Ishikawa (cell line): Measurements from ENCODE around the gene FLT1.

Experiments used
- CEBPB ChIP-seq: IDR thresholded peaks from 2 replicates; pipeline ENCODE4 v1.6.1; 2012
- EGR1 ChIP-seq: IDR thresholded peaks from 2 replicates; pipeline ENCODE4 v1.6.1; 2012
- EP300 ChIP-seq: IDR thresholded peaks from 2 replicates; pipeline ENCODE4 v1.6.1; 2012; ENCODE audit warnings: borderline replicate concordance
- FOXM1 ChIP-seq: IDR thresholded peaks from 2 replicates; pipeline ENCODE4 v1.6.1; 2012; ENCODE audit warnings: low read depth, borderline replicate concordance
- MAX ChIP-seq: IDR thresholded peaks from 2 replicates; pipeline ENCODE4 v1.6.1; 2012
- NFIC ChIP-seq: IDR thresholded peaks from 2 replicates; pipeline ENCODE4 v1.6.1; 2012
- RAD21 ChIP-seq: IDR thresholded peaks from 2 replicates; pipeline ENCODE4 v1.6.1; 2012; ENCODE audit warnings: low read depth
- TAF1 ChIP-seq: IDR thresholded peaks from 2 replicates; pipeline ENCODE4 v1.6.1; 2012; ENCODE audit warnings: low read depth, mild to moderate bottlenecking
- TEAD4 ChIP-seq: IDR thresholded peaks from 2 replicates; pipeline ENCODE4 v1.6.1; 2012
- ZBTB7A ChIP-seq: IDR thresholded peaks from 2 replicates; pipeline ENCODE4 v1.6.1; 2012; ENCODE audit warnings: low read depth
- TF ChIP-seq, protein P1 (sequence below): IDR thresholded peaks from 2 replicates; pipeline ENCODE4 v1.6.1; 2012
- TF ChIP-seq, protein P2 (sequence below): IDR thresholded peaks from 2 replicates; pipeline ENCODE4 v1.6.1; 2012; ENCODE audit warnings: low read depth, mild to moderate bottlenecking

GRCh38 chr13:28415994-28416421 is 78.9 kb downstream of the FLT1 start:
- no peak for TF ChIP-seq EP300
- no peak for TF ChIP-seq MAX
- no peak for TF ChIP-seq NFIC
- no peak for TF ChIP-seq FOXM1
- TF ChIP-seq CEBPB, result no peak
- TF ChIP-seq EGR1, result no peak
- TF ChIP-seq ZBTB7A, result no peak
- no peak for TF ChIP-seq RAD21
- no peak for TF ChIP-seq TEAD4
- TF ChIP-seq, protein P1, sequence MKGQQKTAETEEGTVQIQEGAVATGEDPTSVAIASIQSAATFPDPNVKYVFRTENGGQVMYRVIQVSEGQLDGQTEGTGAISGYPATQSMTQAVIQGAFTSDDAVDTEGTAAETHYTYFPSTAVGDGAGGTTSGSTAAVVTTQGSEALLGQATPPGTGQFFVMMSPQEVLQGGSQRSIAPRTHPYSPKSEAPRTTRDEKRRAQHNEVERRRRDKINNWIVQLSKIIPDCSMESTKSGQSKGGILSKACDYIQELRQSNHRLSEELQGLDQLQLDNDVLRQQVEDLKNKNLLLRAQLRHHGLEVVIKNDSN, result no peak
- no peak for TF ChIP-seq TAF1
- TF ChIP-seq, protein P2, sequence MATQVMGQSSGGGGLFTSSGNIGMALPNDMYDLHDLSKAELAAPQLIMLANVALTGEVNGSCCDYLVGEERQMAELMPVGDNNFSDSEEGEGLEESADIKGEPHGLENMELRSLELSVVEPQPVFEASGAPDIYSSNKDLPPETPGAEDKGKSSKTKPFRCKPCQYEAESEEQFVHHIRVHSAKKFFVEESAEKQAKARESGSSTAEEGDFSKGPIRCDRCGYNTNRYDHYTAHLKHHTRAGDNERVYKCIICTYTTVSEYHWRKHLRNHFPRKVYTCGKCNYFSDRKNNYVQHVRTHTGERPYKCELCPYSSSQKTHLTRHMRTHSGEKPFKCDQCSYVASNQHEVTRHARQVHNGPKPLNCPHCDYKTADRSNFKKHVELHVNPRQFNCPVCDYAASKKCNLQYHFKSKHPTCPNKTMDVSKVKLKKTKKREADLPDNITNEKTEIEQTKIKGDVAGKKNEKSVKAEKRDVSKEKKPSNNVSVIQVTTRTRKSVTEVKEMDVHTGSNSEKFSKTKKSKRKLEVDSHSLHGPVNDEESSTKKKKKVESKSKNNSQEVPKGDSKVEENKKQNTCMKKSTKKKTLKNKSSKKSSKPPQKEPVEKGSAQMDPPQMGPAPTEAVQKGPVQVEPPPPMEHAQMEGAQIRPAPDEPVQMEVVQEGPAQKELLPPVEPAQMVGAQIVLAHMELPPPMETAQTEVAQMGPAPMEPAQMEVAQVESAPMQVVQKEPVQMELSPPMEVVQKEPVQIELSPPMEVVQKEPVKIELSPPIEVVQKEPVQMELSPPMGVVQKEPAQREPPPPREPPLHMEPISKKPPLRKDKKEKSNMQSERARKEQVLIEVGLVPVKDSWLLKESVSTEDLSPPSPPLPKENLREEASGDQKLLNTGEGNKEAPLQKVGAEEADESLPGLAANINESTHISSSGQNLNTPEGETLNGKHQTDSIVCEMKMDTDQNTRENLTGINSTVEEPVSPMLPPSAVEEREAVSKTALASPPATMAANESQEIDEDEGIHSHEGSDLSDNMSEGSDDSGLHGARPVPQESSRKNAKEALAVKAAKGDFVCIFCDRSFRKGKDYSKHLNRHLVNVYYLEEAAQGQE, result no peak
